HFFc6 (cell line): ENCODE measurements around the gene KRT16. TPM values are rescaled to one million over a fixed set of nuclear protein-coding genes. Genes with fewer than 3 reads are reported as not detected.
"Not testable (repeated sequence)": the region's sequence is repeated elsewhere in the genome, so short reads cannot be mapped to it uniquely, and the experiment has no call there.

Experiments used
- DNase-seq: peaks from one replicate; pipeline ENCODE4 v3.0.0-alpha.2; 2018
- H3K27ac Mint-ChIP-seq: 2 replicates; pipeline ENCODE4 v1.8.0; 2020; ENCODE audit warnings: mild to moderate bottlenecking, mixed read lengths
- H3K27me3 Mint-ChIP-seq: 2 replicates; pipeline ENCODE4 v1.8.0; 2021; ENCODE audit warnings: mild to moderate bottlenecking, moderate library complexity, mixed read lengths; ENCODE audit not compliant: insufficient read depth
- H3K36me3 Mint-ChIP-seq: 2 replicates; pipeline ENCODE4 v1.8.0; 2021; ENCODE audit warnings: low read depth, mixed read lengths
- H3K4me1 Mint-ChIP-seq: 2 replicates; pipeline ENCODE4 v1.8.0; 2020; ENCODE audit warnings: low read depth, mixed read lengths
- H3K4me3 Mint-ChIP-seq: 2 replicates; pipeline ENCODE4 v1.8.0; 2020; ENCODE audit warnings: mild to moderate bottlenecking, moderate library complexity, mixed read lengths
- H3K9me3 Mint-ChIP-seq: 2 replicates; pipeline ENCODE4 v1.8.0; 2020; ENCODE audit warnings: mild to moderate bottlenecking, mixed read lengths
- CTCF ChIP-seq: fragments of 200-600 bp; sonication (generic); IDR thresholded peaks from 2 replicates; pipeline ENCODE4 v1.5.0; 2021; ENCODE audit warnings: antibody characterized with exemption, mild to moderate bottlenecking
- total RNA-seq, 6 experiments: library from RNA; stranded (reverse); fragmentation: NEBNext Ultra II Directional; extraction: Animal tissue kit (Norgen Biotek cat#: 25700); gene quantifications; 2 replicates in 1 of 6; 3 replicates in 5 of 6; pipeline ENCODE4 v1.2.3, GENCODE V29; 2021

Gene KRT16
- total RNA-seq, 6 experiments from 2014 or later: 0.11 to 0.47 (median 0.17) TPM; not detected in 2

- Mint-ChIP-seq H3K36me3 (no peaks in the 10 kb centered on the region), H3K27ac (no peak overlapping the region), H3K4me1 (peaks cover 4% of the 10 kb centered on the region), H3K27me3 (peaks cover 17% of the 10 kb centered on the region), H3K9me3 (no peaks in the 10 kb centered on the region), H3K4me3 (no peak overlapping the region)
- no peak for DNase-seq
- no peak for TF ChIP-seq CTCF
Observed at GRCh38 chr17:41629826-41630670, 17.5 kb upstream of the KRT16 start.

- no peaks in the 10 kb centered on the region; the same call in 1 of the 2 replicates for H3K4me1 Mint-ChIP-seq
- H3K9me3 Mint-ChIP-seq: no peaks in the 10 kb centered on the region
- TF ChIP-seq CTCF: no peak
- H3K27ac Mint-ChIP-seq: no peak overlapping the region
- H3K4me3 Mint-ChIP-seq: no peak overlapping the region
- H3K27me3 Mint-ChIP-seq: peaks cover 20% of the 10 kb centered on the region
- DNase-seq: no peak
- no peaks in the 10 kb centered on the region for H3K36me3 Mint-ChIP-seq
Observed at GRCh38 chr17:41629316-41629715, 16.7 kb upstream of the KRT16 start.

GRCh38 chr17:41628621-41629255 lies 16.2 kb upstream of the KRT16 start:
- not testable (repeated sequence) for H3K27ac Mint-ChIP-seq, DNase-seq, H3K4me3 Mint-ChIP-seq

GRCh38 chr17:41628073-41628370 lies 15.5 kb upstream of the KRT16 start:
- H3K4me1 Mint-ChIP-seq, DNase-seq, H3K9me3 Mint-ChIP-seq, H3K4me3 Mint-ChIP-seq, H3K27ac Mint-ChIP-seq, H3K36me3 Mint-ChIP-seq: not testable (repeated sequence)
- H3K27me3 Mint-ChIP-seq: peaks cover 20% of the 10 kb centered on the region

More at GRCh38 chr17:41628621-41629255, 16.2 kb upstream of the KRT16 start:
- not testable (repeated sequence) for H3K9me3 Mint-ChIP-seq, H3K36me3 Mint-ChIP-seq, H3K4me1 Mint-ChIP-seq
- peaks cover 20% of the 10 kb centered on the region for H3K27me3 Mint-ChIP-seq

- Mint-ChIP-seq H3K27ac (no peak overlapping the region), H3K4me1 (peaks cover 9% of the 10 kb centered on the region), H3K27me3 (peaks cover 20% of the 10 kb centered on the region), H3K4me3 (no peak overlapping the region), H3K9me3 (no peaks in the 10 kb centered on the region), H3K36me3 (no peaks in the 10 kb centered on the region)
- DNase-seq: no peak
- no peak for TF ChIP-seq CTCF
Observed at GRCh38 chr17:41627316-41628072, 14.9 kb upstream of the KRT16 start.

GRCh38 chr17:41626914-41627295 lies 14.3 kb upstream of the KRT16 start:
- H3K4me3 Mint-ChIP-seq, DNase-seq, H3K4me1 Mint-ChIP-seq, H3K36me3 Mint-ChIP-seq, H3K9me3 Mint-ChIP-seq, H3K27ac Mint-ChIP-seq: not testable (repeated sequence)
- H3K27me3 Mint-ChIP-seq: peaks cover 23% of the 10 kb centered on the region

- H3K4me3 Mint-ChIP-seq, DNase-seq, H3K9me3 Mint-ChIP-seq, H3K36me3 Mint-ChIP-seq, H3K27ac Mint-ChIP-seq: not testable (repeated sequence)
- Mint-ChIP-seq H3K27me3 (peaks cover 24% of the 10 kb centered on the region), H3K4me1 (peaks cover 13% of the 10 kb centered on the region)
Observed at GRCh38 chr17:41626028-41626913, 13.7 kb upstream of the KRT16 start.
